IMR-90 (cell line): Measurements from ENCODE around the gene OSTN. TPM values are rescaled to one million over a fixed set of nuclear protein-coding genes. Genes with fewer than 3 reads are reported as not detected.

Experiments
- ATAC-seq: fragments of 200-7000 bp; cut with Tn5 transposase; 2 replicates; pipeline ENCODE4 v1.9.1; 2020; ENCODE audit warnings: low read depth, mild to moderate bottlenecking, moderate library complexity
- BruUV-seq: library from RNA; stranded (reverse); fragments of 400-500 nt; replicated peaks from 2 replicates; lab custom pipeline; 2021; lab: Mats Ljungman, UMichigan
- CTCF ChIA-PET: fragments of 300-600 bp; formaldehyde crosslinking; extraction: SDS; loops from one replicate; lab custom pipeline; 2021; ENCODE audit warnings: antibody characterized with exemption; lab: Yijun Ruan, JAX
- POLR2A ChIA-PET: fragments of 300-600 bp; sonication (Branson Sonifier 250); formaldehyde crosslinking; loops from one replicate; lab custom pipeline; 2022; ENCODE audit warnings: antibody characterized with exemption; ENCODE audit not compliant: unreplicated experiment; lab: Charles Lee
- DNase-seq: peaks from one replicate; pipeline ENCODE4 v3.0.0; 2013
- H2AFZ ChIP-seq: replicated peaks from 2 replicates; pipeline ENCODE3; 2013; ENCODE audit warnings: low read length, mild to moderate bottlenecking; ENCODE audit not compliant: poor library complexity
- H2AK5ac ChIP-seq: 2 replicates; pipeline ENCODE4 v1.6.1; 2013; ENCODE audit warnings: low read depth, low read length, inconsistent platforms
- H2AK9ac ChIP-seq: replicated peaks from 2 replicates; pipeline ENCODE3; 2013; ENCODE audit warnings: mild to moderate bottlenecking, low read depth, low read length, moderate library complexity; ENCODE audit not compliant: poor library complexity
- H2BK120ac ChIP-seq: 2 replicates; pipeline ENCODE4 v1.6.1; 2013; ENCODE audit warnings: low read depth, low read length, inconsistent platforms
- H2BK15ac ChIP-seq: 3 replicates; pipeline ENCODE4 v1.6.1; 2013; ENCODE audit warnings: low read depth, low read length, inconsistent platforms
- H2BK20ac ChIP-seq: 2 replicates; pipeline ENCODE4 v1.6.1; 2013; ENCODE audit warnings: low read depth, mild to moderate bottlenecking, inconsistent platforms, low read length, moderate library complexity
- H2BK5ac ChIP-seq: 2 replicates; pipeline ENCODE4 v1.6.1; 2013; ENCODE audit warnings: mild to moderate bottlenecking, low read depth, low read length, inconsistent platforms; ENCODE audit not compliant: poor library complexity, severe bottlenecking
- H3K14ac ChIP-seq: replicated peaks from 2 replicates; pipeline ENCODE4 v1.6.1; 2013; ENCODE audit warnings: low read depth, low read length, inconsistent platforms
- H3K18ac ChIP-seq: 2 replicates; pipeline ENCODE4 v1.6.1; 2013; ENCODE audit warnings: low read depth, low read length, control low read depth
- H3K23ac ChIP-seq: 2 replicates; pipeline ENCODE4 v1.6.1; 2013; ENCODE audit warnings: low read depth, low read length, inconsistent platforms
- H3K27ac ChIP-seq: 2 replicates; pipeline ENCODE4 v1.5.1; 2013; ENCODE audit warnings: mild to moderate bottlenecking, control low read depth, low read length; ENCODE audit not compliant: insufficient read depth
- H3K27me3 ChIP-seq: 2 replicates; pipeline ENCODE4 v1.6.1; 2013; ENCODE audit warnings: low read length; ENCODE audit not compliant: control insufficient read depth, insufficient read depth
- H3K36me3 ChIP-seq: 2 replicates; pipeline ENCODE4 v1.6.1; 2013; ENCODE audit warnings: low read length, mixed read lengths; ENCODE audit not compliant: control insufficient read depth, insufficient read depth
- H3K4ac ChIP-seq: 2 replicates; pipeline ENCODE4 v1.6.1; 2013; ENCODE audit warnings: low read depth, low read length, inconsistent platforms
- H3K4me1 ChIP-seq: 2 replicates; pipeline ENCODE4 v1.6.1; 2013; ENCODE audit warnings: low read length, mixed read lengths; ENCODE audit not compliant: control insufficient read depth, insufficient read depth
- H3K4me2 ChIP-seq: 2 replicates; pipeline ENCODE4 v1.6.1; 2013; ENCODE audit warnings: low read depth, mild to moderate bottlenecking, control low read depth, low read length, moderate library complexity
- H3K4me3 ChIP-seq: 2 replicates; pipeline ENCODE4 v1.5.1; 2013; ENCODE audit warnings: low read depth, mild to moderate bottlenecking, control low read depth, low read length, moderate library complexity; ENCODE audit not compliant: insufficient read depth
- H3K56ac ChIP-seq: 2 replicates; pipeline ENCODE4 v1.6.1; 2013; ENCODE audit warnings: low read length, inconsistent platforms; ENCODE audit not compliant: insufficient read depth; ENCODE audit errors: extremely low read depth
- H3K79me1 ChIP-seq, 2 experiments: 2 replicates each; pipeline ENCODE4 v1.6.1; 2013; ENCODE audit warnings: low read length in 2 of 2, inconsistent platforms in 1 of 2, low read depth in 1 of 2
- H3K9ac ChIP-seq: 2 replicates; pipeline ENCODE4 v1.6.1; 2013; ENCODE audit warnings: low read depth, low read length, control low read depth
- H3K9me1 ChIP-seq: 2 replicates; pipeline ENCODE4 v1.6.1; 2013; ENCODE audit warnings: low read length, inconsistent platforms; ENCODE audit not compliant: insufficient read depth
- H3K9me3 ChIP-seq: 2 replicates; pipeline ENCODE4 v1.6.1; 2013; ENCODE audit warnings: low read length; ENCODE audit not compliant: control insufficient read depth, insufficient read depth
- H4K20me1 ChIP-seq: 2 replicates; pipeline ENCODE4 v1.6.1; 2013; ENCODE audit warnings: low read length, inconsistent platforms; ENCODE audit not compliant: insufficient read depth
- H4K5ac ChIP-seq: 2 replicates; pipeline ENCODE4 v1.6.1; 2013; ENCODE audit warnings: mild to moderate bottlenecking, low read depth, low read length, control low read depth
- H4K8ac ChIP-seq, 2 experiments: 2 replicates each; pipeline ENCODE4 v1.6.1; 2013; ENCODE audit warnings: low read depth in 2 of 2, low read length in 2 of 2, control low read depth in 1 of 2, inconsistent platforms in 1 of 2
- H4K91ac ChIP-seq: 2 replicates; pipeline ENCODE4 v1.6.1; 2013; ENCODE audit warnings: low read depth, low read length, inconsistent platforms; ENCODE audit not compliant: insufficient read depth
- BHLHE40 ChIP-seq: fragments of 150-350 bp; IDR thresholded peaks from 2 replicates; pipeline ENCODE4 v1.6.1; 2016; ENCODE audit warnings: mild to moderate bottlenecking, low read depth, low read length
- CEBPB ChIP-seq: IDR thresholded peaks from 2 replicates; pipeline ENCODE4 v1.6.1; 2012; ENCODE audit warnings: low read depth, low read length, improper control_type of control experiment
- CHD1 ChIP-seq: IDR thresholded peaks from 2 replicates; pipeline ENCODE4 v1.6.1; 2012; ENCODE audit warnings: low read depth, low read length, improper control_type of control experiment
- MAFK ChIP-seq: IDR thresholded peaks from 2 replicates; pipeline ENCODE4 v1.6.1; 2012; ENCODE audit warnings: low read depth, low read length, improper control_type of control experiment
- MXI1 ChIP-seq: IDR thresholded peaks from 2 replicates; pipeline ENCODE4 v1.6.1; 2012; ENCODE audit warnings: low read depth, mild to moderate bottlenecking, low read length, moderate library complexity, borderline replicate concordance
- NFE2L2 ChIP-seq: fragments of 150-350 bp; IDR thresholded peaks from 2 replicates; pipeline ENCODE4 v1.6.1; 2016; ENCODE audit warnings: low read depth, mild to moderate bottlenecking, low read length
- RAD21 ChIP-seq: IDR thresholded peaks from 2 replicates; pipeline ENCODE4 v1.6.1; 2012; ENCODE audit warnings: low read length, improper control_type of control experiment
- RCOR1 ChIP-seq: IDR thresholded peaks from 2 replicates; pipeline ENCODE4 v1.6.1; 2012; ENCODE audit warnings: mild to moderate bottlenecking, low read length, improper control_type of control experiment; ENCODE audit not compliant: insufficient replicate concordance
- RFX5 ChIP-seq: IDR thresholded peaks from 2 replicates; pipeline ENCODE4 v1.8.0; 2012; ENCODE audit warnings: low read depth, mild to moderate bottlenecking, low read length, moderate library complexity
- SMC3 ChIP-seq: fragments of 150-350 bp; IDR thresholded peaks from 2 replicates; pipeline ENCODE4 v1.6.1; 2016; ENCODE audit warnings: low read depth, mild to moderate bottlenecking, antibody characterized with exemption, low read length, moderate library complexity
- dilution Hi-C: fragments of 300-500 bp; cut with HindIII; formaldehyde crosslinking; loops from one replicate; pipeline ENCODE4 v1.14.3; 2018; ENCODE audit warnings: low sequenced_read_pairs; ENCODE audit not compliant: unreplicated experiment
- in situ Hi-C: fragments of 300-500 bp; cut with MboI; formaldehyde crosslinking; loops from 3 replicates; pipeline ENCODE4 v1.14.3; 2019; ENCODE audit warnings: low sequenced_read_pairs, inconsistent platforms, mixed read lengths
- intact Hi-C: fragments of 100-400 bp; cut with micrococcal nuclease; formaldehyde crosslinking; loops from 2 replicates; pipeline ENCODE4 v1.10.0; 2022
- polyA plus RNA-seq, 3 experiments: library from polyadenylated mRNA; depleted of rRNA; stranded (reverse); fragments of >200 nt; gene quantifications; 2 replicates each; pipeline ENCODE4 v1.2.3, GENCODE V29; 2012; ENCODE audit warnings: low replicate concordance in 1 of 3
- total RNA-seq: library from RNA; depleted of rRNA; stranded (reverse); fragments of >200 nt; gene quantifications from 2 replicates; pipeline ENCODE4 v1.2.3, GENCODE V29; 2012
- TF ChIP-seq, protein P1 (sequence below): fragments of 150-350 bp; IDR thresholded peaks from 2 replicates; pipeline ENCODE4 v1.6.1; 2016; ENCODE audit warnings: low read depth, mild to moderate bottlenecking, low read length, moderate library complexity, borderline replicate concordance
- TF ChIP-seq, protein P2 (sequence below): conservative IDR thresholded peaks from 2 replicates; pipeline ENCODE4 v1.5.1; 2012; ENCODE audit warnings: mild to moderate bottlenecking, low read depth, low read length, improper control_type of control experiment
- TF ChIP-seq, protein P3 (sequence below): fragments of 150-350 bp; IDR thresholded peaks from 2 replicates; pipeline ENCODE4 v1.6.1; 2017; ENCODE audit warnings: mild to moderate bottlenecking, antibody characterized with exemption, low read length, low read depth

The OSTN gene
- total and polyA plus RNA-seq, 2 of the 4 experiments (the other 2 are of a cell fraction), result not detected

DNA sequence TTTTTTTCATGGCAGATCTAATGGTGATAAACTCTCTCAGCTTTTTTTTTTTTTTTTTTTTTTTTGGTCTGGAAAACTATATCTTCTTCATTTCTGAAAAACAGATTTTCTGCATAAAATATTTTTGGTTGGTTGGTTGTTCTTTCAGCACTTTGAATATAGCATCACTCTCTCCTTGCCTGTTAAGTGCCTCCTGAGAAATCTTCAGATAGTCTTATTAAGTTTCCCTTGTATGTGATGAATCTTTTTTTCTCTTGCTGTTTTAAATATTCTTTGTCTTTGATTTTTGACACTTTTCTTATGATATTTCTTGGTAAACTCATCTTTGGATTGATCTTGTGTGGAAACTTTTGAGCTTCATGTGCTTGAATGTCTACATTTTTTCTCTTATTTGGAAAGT, 44.2 kb upstream of the OSTN start:
- Histone ChIP-seq H3K36me3 (no peaks in the 10 kb centered on the region), H3K27ac (no peak overlapping the region), H2BK15ac (no peak overlapping the region), H3K9ac (no peak overlapping the region), H2BK120ac (no peak overlapping the region), H3K23ac (no peak overlapping the region), H2BK5ac (no peak overlapping the region), H3K4me3 (no peak overlapping the region), H3K27me3 (no peaks in the 10 kb centered on the region), H4K8ac (no peak overlapping the region), H4K91ac (no peak overlapping the region), H2AFZ (no peak overlapping the region), H3K9me1 (no peaks in the 10 kb centered on the region), H3K4me1 (no peaks in the 10 kb centered on the region), H2AK5ac (no peak overlapping the region), H3K9me3 (peaks cover 5% of the 10 kb centered on the region), H2BK20ac (no peak overlapping the region), H3K4ac (no peak overlapping the region), H3K56ac (no peak overlapping the region), H3K4me2 (no peak overlapping the region), H4K20me1 (no peaks in the 10 kb centered on the region), H3K79me1 (no peaks in the 10 kb centered on the region), H3K18ac (no peak overlapping the region), H2AK9ac (no peak overlapping the region), H3K14ac (no peak overlapping the region), H4K5ac (no peak overlapping the region)
- BruUV-seq, result no TSS peak
- POLR2A ChIA-PET, result no interaction called here
- intact Hi-C loops, result no loop called here
- in situ Hi-C loops, result no loop called here
- DNase-seq (no peak), ATAC-seq (no peak)
- TF ChIP-seq CHD1 (no peak), MXI1 (no peak), BHLHE40 (no peak), CEBPB (no peak), RCOR1 (no peak), RAD21 (no peak), RFX5 (no peak), NFE2L2 (no peak), SMC3 (no peak), MAFK (no peak)
- TF ChIP-seq, protein P1, sequence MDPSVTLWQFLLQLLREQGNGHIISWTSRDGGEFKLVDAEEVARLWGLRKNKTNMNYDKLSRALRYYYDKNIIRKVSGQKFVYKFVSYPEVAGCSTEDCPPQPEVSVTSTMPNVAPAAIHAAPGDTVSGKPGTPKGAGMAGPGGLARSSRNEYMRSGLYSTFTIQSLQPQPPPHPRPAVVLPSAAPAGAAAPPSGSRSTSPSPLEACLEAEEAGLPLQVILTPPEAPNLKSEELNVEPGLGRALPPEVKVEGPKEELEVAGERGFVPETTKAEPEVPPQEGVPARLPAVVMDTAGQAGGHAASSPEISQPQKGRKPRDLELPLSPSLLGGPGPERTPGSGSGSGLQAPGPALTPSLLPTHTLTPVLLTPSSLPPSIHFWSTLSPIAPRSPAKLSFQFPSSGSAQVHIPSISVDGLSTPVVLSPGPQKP, result no peak
- TF ChIP-seq, protein P2, sequence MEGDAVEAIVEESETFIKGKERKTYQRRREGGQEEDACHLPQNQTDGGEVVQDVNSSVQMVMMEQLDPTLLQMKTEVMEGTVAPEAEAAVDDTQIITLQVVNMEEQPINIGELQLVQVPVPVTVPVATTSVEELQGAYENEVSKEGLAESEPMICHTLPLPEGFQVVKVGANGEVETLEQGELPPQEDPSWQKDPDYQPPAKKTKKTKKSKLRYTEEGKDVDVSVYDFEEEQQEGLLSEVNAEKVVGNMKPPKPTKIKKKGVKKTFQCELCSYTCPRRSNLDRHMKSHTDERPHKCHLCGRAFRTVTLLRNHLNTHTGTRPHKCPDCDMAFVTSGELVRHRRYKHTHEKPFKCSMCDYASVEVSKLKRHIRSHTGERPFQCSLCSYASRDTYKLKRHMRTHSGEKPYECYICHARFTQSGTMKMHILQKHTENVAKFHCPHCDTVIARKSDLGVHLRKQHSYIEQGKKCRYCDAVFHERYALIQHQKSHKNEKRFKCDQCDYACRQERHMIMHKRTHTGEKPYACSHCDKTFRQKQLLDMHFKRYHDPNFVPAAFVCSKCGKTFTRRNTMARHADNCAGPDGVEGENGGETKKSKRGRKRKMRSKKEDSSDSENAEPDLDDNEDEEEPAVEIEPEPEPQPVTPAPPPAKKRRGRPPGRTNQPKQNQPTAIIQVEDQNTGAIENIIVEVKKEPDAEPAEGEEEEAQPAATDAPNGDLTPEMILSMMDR, result no peak
- TF ChIP-seq, protein P3, sequence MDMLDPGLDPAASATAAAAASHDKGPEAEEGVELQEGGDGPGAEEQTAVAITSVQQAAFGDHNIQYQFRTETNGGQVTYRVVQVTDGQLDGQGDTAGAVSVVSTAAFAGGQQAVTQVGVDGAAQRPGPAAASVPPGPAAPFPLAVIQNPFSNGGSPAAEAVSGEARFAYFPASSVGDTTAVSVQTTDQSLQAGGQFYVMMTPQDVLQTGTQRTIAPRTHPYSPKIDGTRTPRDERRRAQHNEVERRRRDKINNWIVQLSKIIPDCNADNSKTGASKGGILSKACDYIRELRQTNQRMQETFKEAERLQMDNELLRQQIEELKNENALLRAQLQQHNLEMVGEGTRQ, result no peak
- CTCF ChIA-PET, result no interaction called here
- dilution Hi-C loops, result no loop called here
